K562 (cell line): ENCODE data around the gene RAMP2. TPM values are rescaled to one million over a fixed set of nuclear protein-coding genes. Genes with fewer than 3 reads are reported as not detected.

Experiments used
- CBX3 ChIP-seq, 2 experiments: IDR thresholded peaks; 1 replicate in 1 of 2; 2 replicates in 1 of 2; pipeline ENCODE4 v1.6.1; 2012; ENCODE audit warnings: inconsistent platforms in 2 of 2, low read length in 2 of 2, borderline replicate concordance in 1 of 2, control low read depth in 1 of 2
- CTBP1 ChIP-seq: fragments of 450-650 bp; IDR thresholded peaks from 2 replicates; pipeline ENCODE4 v1.6.1; 2016; ENCODE audit warnings: borderline replicate concordance
- GATAD2A ChIP-seq: fragments of 450-650 bp; IDR thresholded peaks from 2 replicates; pipeline ENCODE4 v1.6.1; 2017
- HDAC1 ChIP-seq, 2 experiments: fragments of 450-650 bp; IDR thresholded peaks; 2 replicates each; pipeline ENCODE4 v1.6.1; 2016 to 2017; ENCODE audit warnings: inconsistent platforms in 1 of 2, mild to moderate bottlenecking in 1 of 2, moderate library complexity in 1 of 2
- JUND ChIP-seq, 2 experiments: IDR thresholded peaks; 2 replicates in 1 of 2; 3 replicates in 1 of 2; pipeline ENCODE4 v1.6.1; 2011; ENCODE audit warnings: borderline replicate concordance in 2 of 2, low read depth in 2 of 2, low read length in 2 of 2, improper control_type of control experiment in 1 of 2, missing biosample characterization in 1 of 2, missing genetic modification characterization in 1 of 2, missing genetic modification reagents in 1 of 2
- MED1 ChIP-seq: sonication (generic); formaldehyde crosslinking; IDR thresholded peaks from 2 replicates; pipeline ENCODE4 v1.8.1; 2023; ENCODE audit warnings: missing genetic modification reagents, borderline replicate concordance
- POLR3A ChIP-seq: IDR thresholded peaks from 2 replicates; pipeline ENCODE4 v1.6.1; 2011; ENCODE audit warnings: borderline replicate concordance, mild to moderate bottlenecking, moderate library complexity; ENCODE audit not compliant: insufficient read length, insufficient read depth; ENCODE audit errors: extremely low read depth
- RBFOX2 ChIP-seq: fragments of 200-400 bp; formaldehyde crosslinking; IDR thresholded peaks from 2 replicates; pipeline ENCODE4 v1.6.1; 2017; ENCODE audit warnings: low read depth, mild to moderate bottlenecking, low read length, moderate library complexity
- SUPT5H ChIP-seq: fragments of 450-650 bp; IDR thresholded peaks from 2 replicates; pipeline ENCODE4 v1.6.1; 2016
- TCF3 ChIP-seq: sonication (generic); formaldehyde crosslinking; IDR thresholded peaks from 2 replicates; pipeline ENCODE4 v1.4.0; 2020; ENCODE audit warnings: mild to moderate bottlenecking, missing genetic modification reagents
- TOE1 ChIP-seq, 2 experiments: fragments of 450-650 bp in 1 of 2; sonication (generic) in 1 of 2; formaldehyde crosslinking in 1 of 2; IDR thresholded peaks; 2 replicates each; pipeline versions ENCODE4 v1.7.1 to v1.8.0; 2016 to 2022; ENCODE audit warnings: borderline replicate concordance in 2 of 2, mild to moderate bottlenecking in 2 of 2, antibody characterized with exemption in 1 of 2, inconsistent platforms in 1 of 2, low read depth in 1 of 2, missing genetic modification reagents in 1 of 2, moderate library complexity in 1 of 2
- ZNF274 ChIP-seq: IDR thresholded peaks from 2 replicates; pipeline ENCODE4 v1.6.1; 2011; ENCODE audit warnings: low read depth, mild to moderate bottlenecking, low read length, moderate library complexity, borderline replicate concordance
- ZNF696 ChIP-seq: fragments of 250-450 bp; sonication (Bioruptor Pico); conservative IDR thresholded peaks from 2 replicates; pipeline ENCODE4 v1.4.0; 2020; ENCODE audit warnings: mild to moderate bottlenecking, moderate library complexity
- polyA plus RNA-seq, 8 experiments: library from polyadenylated mRNA; depleted of rRNA in 4 of 8; stranded (reverse) in 5 of 8; unstranded in 3 of 8; fragments of >200 nt; fragmentation: Nextera tagmentation in 2 of 8; fragmentation: Illumina TruSeq in 1 of 8; extraction: Ambion mirVana in 2 of 8; extraction: Trizol in 1 of 8; gene quantifications; 2 replicates each; pipeline versions ENCODE4 v1.2.1 to v1.2.3, GENCODE V29; 2011 to 2014; ENCODE audit warnings: inconsistent platforms in 1 of 8, missing spikeins in 1 of 8
- total RNA-seq, 7 experiments: library from RNA; depleted of rRNA in 6 of 7; stranded (reverse); fragments of >200 nt in 6 of 7; fragmentation: Illumina TruSeq in 2 of 7; extraction: Trizol in 2 of 7; gene quantifications; 2 replicates each; pipeline versions ENCODE4 v1.2.1 to v1.2.3, GENCODE V29; 2011 to 2021; ENCODE audit warnings: low replicate concordance in 1 of 7
- TF ChIP-seq, protein P1 (sequence below): sonication (generic); formaldehyde crosslinking; IDR thresholded peaks from 2 replicates; pipeline ENCODE4 v1.8.0; 2022; ENCODE audit warnings: mild to moderate bottlenecking, missing genetic modification reagents
- TF ChIP-seq, protein P2 (sequence below): sonication (generic); formaldehyde crosslinking; IDR thresholded peaks from 2 replicates; pipeline ENCODE4 v1.9.0; 2022; ENCODE audit warnings: mild to moderate bottlenecking, missing genetic modification reagents
- TF ChIP-seq, protein P3 (sequence below): sonication (generic); formaldehyde crosslinking; IDR thresholded peaks from 2 replicates; pipeline ENCODE4 v1.9.0; 2022; ENCODE audit warnings: mild to moderate bottlenecking, missing genetic modification reagents
- TF ChIP-seq, protein P4 (sequence below): fragments of 450-650 bp; IDR thresholded peaks from 2 replicates; pipeline ENCODE4 v1.7.1; 2018; ENCODE audit warnings: mild to moderate bottlenecking, low read depth; ENCODE audit not compliant: partially characterized antibody

The RAMP2 gene
- total and polyA plus RNA-seq, 9 of the 15 experiments (the other 6 are each of a cell fraction or from before 2014, with no cell fraction given), result not detected

DNA sequence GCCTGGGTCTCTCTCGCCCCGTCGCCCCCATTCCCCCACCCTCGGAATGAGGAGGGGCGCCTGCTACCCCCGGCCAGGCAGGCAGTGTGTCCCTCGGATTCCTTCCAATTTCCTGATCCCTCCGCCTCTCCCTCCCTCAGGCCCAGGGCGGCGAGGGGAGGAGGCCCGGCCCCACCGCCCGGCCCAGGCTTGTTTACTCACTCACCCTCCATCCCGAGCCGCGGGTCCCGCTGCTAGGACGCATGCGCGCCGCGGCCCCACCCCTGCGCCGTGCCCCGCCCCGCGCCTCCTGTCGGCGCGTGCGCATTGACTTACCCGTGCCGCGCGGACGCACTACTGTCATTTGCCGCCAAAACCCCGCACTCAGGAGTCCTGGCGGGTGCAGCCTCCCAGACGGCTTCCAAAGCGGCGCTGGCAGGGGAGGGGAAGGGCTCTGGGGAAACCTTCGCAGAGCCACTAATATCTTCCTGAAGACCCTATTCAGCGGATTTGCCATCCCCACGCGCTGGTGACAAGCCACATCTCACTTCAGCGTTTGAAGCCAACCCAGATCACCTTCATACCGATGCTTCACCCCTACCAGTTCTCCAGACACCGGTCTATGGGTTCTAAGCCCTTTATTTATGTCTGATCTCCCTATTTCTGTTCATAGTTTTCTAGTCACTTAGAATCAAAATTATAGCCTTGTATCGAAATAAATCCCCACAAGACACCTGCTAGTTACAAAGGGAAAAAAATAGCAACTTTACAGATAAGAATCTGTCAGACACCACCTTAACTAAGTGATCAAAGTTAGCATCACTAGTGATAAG lies 16.0 kb upstream of the RAMP2 start, which contains the start of gene EZH1 (continued):
- TF ChIP-seq, protein P1, sequence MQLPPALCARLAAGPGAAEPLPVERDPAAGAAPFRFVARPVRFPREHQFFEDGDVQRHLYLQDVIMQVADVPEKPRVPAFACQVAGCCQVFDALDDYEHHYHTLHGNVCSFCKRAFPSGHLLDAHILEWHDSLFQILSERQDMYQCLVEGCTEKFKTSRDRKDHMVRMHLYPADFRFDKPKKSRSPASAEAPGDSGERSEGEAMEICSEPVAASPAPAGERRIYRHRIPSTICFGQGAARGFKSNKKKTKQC (CRISPR knock-in tag), result peak; percentile 94
- TF ChIP-seq GATAD2A (0 out of 2 replicates have a peak, but pooled peaks have one; percentile 53), MED1 (CRISPR knock-in tag) (no peak), CBX3 (IDR thresholded peaks at IDR 0.05; ENCODE audit: borderline replicate concordance in 1 of 2, low read length in 2 of 2) (peak in 1 of 2 experiments; percentile 86; a peak in 1 of 3 replicates), SUPT5H (peak; percentile 76), HDAC1 (IDR thresholded peaks at IDR 0.05) (0 out of 4 replicates have a peak, but pooled peaks of 1 of the 2 experiments have one; percentile 36), POLR3A (no peak), CTBP1 (peak; percentile 79), ZNF274 (no peak), TCF3 (CRISPR knock-in tag) (no peak), TOE1 (IDR thresholded peaks at IDR 0.05; ENCODE audit: borderline replicate concordance) (0 out of 2 replicates have a peak, but pooled peaks have one; percentile 54), TOE1 (CRISPR knock-in tag; IDR thresholded peaks at IDR 0.05; ENCODE audit: borderline replicate concordance, low read depth) (no peak), ZNF696 (CRISPR knock-in tag) (no peak), RBFOX2 (peak; percentile 89), JUND (IDR thresholded peaks at IDR 0.05; ENCODE audit: borderline replicate concordance, low read depth, low read length) (0 out of 2 replicates have a peak, but pooled peaks have one; percentile 3), JUND (tag; IDR thresholded peaks at IDR 0.05; ENCODE audit: borderline replicate concordance, low read depth, low read length) (peak; percentile 25; the same call in 1 of the 3 replicates)
- TF ChIP-seq, protein P2, sequence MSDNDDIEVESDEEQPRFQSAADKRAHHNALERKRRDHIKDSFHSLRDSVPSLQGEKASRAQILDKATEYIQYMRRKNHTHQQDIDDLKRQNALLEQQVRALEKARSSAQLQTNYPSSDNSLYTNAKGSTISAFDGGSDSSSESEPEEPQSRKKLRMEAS (CRISPR knock-in tag), result peak; percentile 98
- TF ChIP-seq, protein P3, sequence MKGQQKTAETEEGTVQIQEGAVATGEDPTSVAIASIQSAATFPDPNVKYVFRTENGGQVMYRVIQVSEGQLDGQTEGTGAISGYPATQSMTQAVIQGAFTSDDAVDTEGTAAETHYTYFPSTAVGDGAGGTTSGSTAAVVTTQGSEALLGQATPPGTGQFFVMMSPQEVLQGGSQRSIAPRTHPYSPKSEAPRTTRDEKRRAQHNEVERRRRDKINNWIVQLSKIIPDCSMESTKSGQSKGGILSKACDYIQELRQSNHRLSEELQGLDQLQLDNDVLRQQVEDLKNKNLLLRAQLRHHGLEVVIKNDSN (CRISPR knock-in tag), result 0 out of 2 replicates have a peak, but pooled peaks have one; percentile 35
- TF ChIP-seq, protein P4, sequence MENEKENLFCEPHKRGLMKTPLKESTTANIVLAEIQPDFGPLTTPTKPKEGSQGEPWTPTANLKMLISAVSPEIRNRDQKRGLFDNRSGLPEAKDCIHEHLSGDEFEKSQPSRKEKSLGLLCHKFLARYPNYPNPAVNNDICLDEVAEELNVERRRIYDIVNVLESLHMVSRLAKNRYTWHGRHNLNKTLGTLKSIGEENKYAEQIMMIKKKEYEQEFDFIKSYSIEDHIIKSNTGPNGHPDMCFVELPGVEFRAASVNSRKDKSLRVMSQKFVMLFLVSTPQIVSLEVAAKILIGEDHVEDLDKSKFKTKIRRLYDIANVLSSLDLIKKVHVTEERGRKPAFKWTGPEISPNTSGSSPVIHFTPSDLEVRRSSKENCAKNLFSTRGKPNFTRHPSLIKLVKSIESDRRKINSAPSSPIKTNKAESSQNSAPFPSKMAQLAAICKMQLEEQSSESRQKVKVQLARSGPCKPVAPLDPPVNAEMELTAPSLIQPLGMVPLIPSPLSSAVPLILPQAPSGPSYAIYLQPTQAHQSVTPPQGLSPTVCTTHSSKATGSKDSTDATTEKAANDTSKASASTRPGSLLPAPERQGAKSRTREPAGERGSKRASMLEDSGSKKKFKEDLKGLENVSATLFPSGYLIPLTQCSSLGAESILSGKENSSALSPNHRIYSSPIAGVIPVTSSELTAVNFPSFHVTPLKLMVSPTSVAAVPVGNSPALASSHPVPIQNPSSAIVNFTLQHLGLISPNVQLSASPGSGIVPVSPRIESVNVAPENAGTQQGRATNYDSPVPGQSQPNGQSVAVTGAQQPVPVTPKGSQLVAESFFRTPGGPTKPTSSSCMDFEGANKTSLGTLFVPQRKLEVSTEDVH, result peak; percentile 83
